GM12878 (cell line): ENCODE measurements around the gene TPM4. TPM values are rescaled to one million over a fixed set of nuclear protein-coding genes. Genes with fewer than 3 reads are reported as not detected.

Experiments
- BCL11A ChIP-seq: IDR thresholded peaks from 2 replicates; pipeline ENCODE4 v1.6.1; 2011; ENCODE audit warnings: low read depth, low read length
- CBX3 ChIP-seq: fragments of 200-600 bp; sonication (generic); IDR thresholded peaks from 2 replicates; pipeline ENCODE4 v1.6.1; 2016; ENCODE audit warnings: low read depth, borderline replicate concordance
- CHD2 ChIP-seq: IDR thresholded peaks from 2 replicates; pipeline ENCODE4 v1.6.1; 2011; ENCODE audit warnings: low read depth, low read length, improper control_type of control experiment, borderline replicate concordance
- DPF2 ChIP-seq: fragments of 450-650 bp; IDR thresholded peaks from 2 replicates; pipeline ENCODE4 v1.6.1; 2017; ENCODE audit warnings: mild to moderate bottlenecking
- EGR1 ChIP-seq, 2 experiments: IDR thresholded peaks; 1 replicate in 1 of 2; 2 replicates in 1 of 2; pipeline ENCODE4 v1.6.1; 2011 to 2012; ENCODE audit warnings: low read depth in 2 of 2, low read length in 2 of 2, borderline replicate concordance in 1 of 2, mild to moderate bottlenecking in 1 of 2, moderate library complexity in 1 of 2
- GABPA ChIP-seq: IDR thresholded peaks from 2 replicates; pipeline ENCODE4 v1.6.1; 2014; ENCODE audit warnings: antibody characterized with exemption, low read depth, mild to moderate bottlenecking, inconsistent platforms
- GATAD2B ChIP-seq: fragments of 450-650 bp; conservative IDR thresholded peaks from 2 replicates; pipeline ENCODE4 v1.6.1; 2017; ENCODE audit warnings: low read depth, mild to moderate bottlenecking, moderate library complexity
- IKZF2 ChIP-seq, 2 experiments: fragments of 450-650 bp; IDR thresholded peaks; 2 replicates each; pipeline ENCODE4 v1.6.1; 2017; ENCODE audit warnings: mild to moderate bottlenecking in 2 of 2, moderate library complexity in 2 of 2
- LARP7 ChIP-seq: fragments of 450-650 bp; IDR thresholded peaks from 2 replicates; pipeline ENCODE4 v1.6.1; 2017; ENCODE audit warnings: mild to moderate bottlenecking
- NR2C1 ChIP-seq: fragments of 450-650 bp; IDR thresholded peaks from 2 replicates; pipeline ENCODE4 v1.6.1; 2017; ENCODE audit warnings: antibody characterized with exemption, mild to moderate bottlenecking, moderate library complexity
- NR2F1 ChIP-seq: fragments of 450-650 bp; conservative IDR thresholded peaks from 2 replicates; pipeline ENCODE4 v1.6.1; 2017; ENCODE audit warnings: mild to moderate bottlenecking
- PAX5 ChIP-seq: IDR thresholded peaks from 2 replicates; pipeline ENCODE4 v1.6.1; 2011; ENCODE audit warnings: low read depth, low read length, borderline replicate concordance
- POU2F2 ChIP-seq: IDR thresholded peaks from 3 replicates; pipeline ENCODE4 v1.6.1; 2011; ENCODE audit warnings: low read depth, mild to moderate bottlenecking, low read length, borderline replicate concordance
- polyA plus RNA-seq, 11 experiments: library from polyadenylated mRNA; depleted of rRNA in 4 of 11; unstranded in 6 of 11; stranded (reverse) in 5 of 11; fragments of >200 nt; fragmentation: Nextera tagmentation in 4 of 11; fragmentation: Illumina TruSeq in 1 of 11; extraction: Ambion mirVana in 4 of 11; extraction: Trizol in 1 of 11; gene quantifications; 1 replicate in 1 of 11; 2 replicates in 10 of 11; pipeline versions ENCODE4 v1.2.1 to v1.2.3, GENCODE V29; 2011 to 2016; ENCODE audit warnings: inconsistent platforms in 2 of 11, missing spikeins in 2 of 11, low read depth in 1 of 11
- total RNA-seq, 4 experiments: library from RNA; depleted of rRNA in 3 of 4; stranded (reverse); fragments of >200 nt in 3 of 4; fragmentation: Illumina TruSeq in 1 of 4; extraction: Trizol in 1 of 4; gene quantifications; 2 replicates each; pipeline versions ENCODE4 v1.2.1 to v1.2.3, GENCODE V29; 2013 to 2021
- TF ChIP-seq, protein P1 (sequence below): fragments of 450-650 bp; IDR thresholded peaks from 2 replicates; pipeline ENCODE4 v1.6.1; 2016; ENCODE audit warnings: mild to moderate bottlenecking
- TF ChIP-seq, protein P2 (sequence below): IDR thresholded peaks from 2 replicates; pipeline ENCODE4 v1.6.1; 2012; ENCODE audit warnings: improper control_type of control experiment, low read depth, low read length; ENCODE audit not compliant: insufficient replicate concordance

The TPM4 gene
- total and polyA plus RNA-seq, 10 of the 15 experiments (the other 5 are each of a cell fraction or from before 2014, with no cell fraction given) = 183 to 620 (median 407) TPM

DNA sequence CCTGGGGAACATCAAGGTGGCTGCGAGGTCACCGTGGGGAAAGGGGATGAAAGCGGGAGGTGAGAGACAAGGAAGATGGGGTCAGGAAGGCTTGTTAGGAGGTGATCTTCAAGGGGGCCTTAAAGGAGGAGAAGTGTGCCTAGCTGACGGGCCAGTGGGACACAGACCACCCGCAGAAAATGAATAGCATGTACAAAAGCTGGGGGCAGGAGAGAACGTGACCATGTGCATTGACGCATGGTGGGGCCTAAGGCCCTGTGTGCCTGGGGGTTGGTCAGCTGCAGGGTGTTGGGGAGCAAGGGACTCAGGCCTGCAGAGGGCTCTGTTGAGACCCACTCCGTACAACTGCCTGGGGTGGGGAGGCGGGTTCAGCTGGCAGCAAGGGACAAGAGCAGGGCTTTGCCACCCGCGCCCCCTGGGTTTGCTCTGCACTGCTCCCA, 41.3 kb downstream of the TPM4 start (continued):
- TF ChIP-seq PAX5 (peak; percentile 68; the same call in 1 of the 2 replicates), NR2F1 (peak; percentile 38), NR2C1 (no peak), CHD2 (0 out of 2 replicates have a peak, but pooled peaks have one; percentile 41), BCL11A (peak; percentile 51; the same call in 1 of the 2 replicates), GABPA (no peak), EGR1 (IDR thresholded peaks at IDR 0.05; ENCODE audit: borderline replicate concordance in 1 of 2, low read depth in 2 of 2, low read length in 2 of 2) (no peak), IKZF2 (IDR thresholded peaks at IDR 0.05) (peak; percentile 15 to 22; a peak in 3 of 4 replicates), DPF2 (no peak; the same call in none of the 2 replicates), CBX3 (no peak), LARP7 (peak; percentile 77), GATAD2B (peak; percentile 27), POU2F2 (peak; percentile 80; the same call in 1 of the 3 replicates)
- TF ChIP-seq, protein P1, sequence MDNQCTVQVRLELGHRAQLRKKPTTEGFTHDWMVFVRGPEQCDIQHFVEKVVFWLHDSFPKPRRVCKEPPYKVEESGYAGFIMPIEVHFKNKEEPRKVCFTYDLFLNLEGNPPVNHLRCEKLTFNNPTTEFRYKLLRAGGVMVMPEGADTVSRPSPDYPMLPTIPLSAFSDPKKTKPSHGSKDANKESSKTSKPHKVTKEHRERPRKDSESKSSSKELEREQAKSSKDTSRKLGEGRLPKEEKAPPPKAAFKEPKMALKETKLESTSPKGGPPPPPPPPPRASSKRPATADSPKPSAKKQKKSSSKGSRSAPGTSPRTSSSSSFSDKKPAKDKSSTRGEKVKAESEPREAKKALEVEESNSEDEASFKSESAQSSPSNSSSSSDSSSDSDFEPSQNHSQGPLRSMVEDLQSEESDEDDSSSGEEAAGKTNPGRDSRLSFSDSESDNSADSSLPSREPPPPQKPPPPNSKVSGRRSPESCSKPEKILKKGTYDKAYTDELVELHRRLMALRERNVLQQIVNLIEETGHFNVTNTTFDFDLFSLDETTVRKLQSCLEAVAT = peak; percentile 60; the same call in 1 of the 2 replicates
- TF ChIP-seq, protein P2, sequence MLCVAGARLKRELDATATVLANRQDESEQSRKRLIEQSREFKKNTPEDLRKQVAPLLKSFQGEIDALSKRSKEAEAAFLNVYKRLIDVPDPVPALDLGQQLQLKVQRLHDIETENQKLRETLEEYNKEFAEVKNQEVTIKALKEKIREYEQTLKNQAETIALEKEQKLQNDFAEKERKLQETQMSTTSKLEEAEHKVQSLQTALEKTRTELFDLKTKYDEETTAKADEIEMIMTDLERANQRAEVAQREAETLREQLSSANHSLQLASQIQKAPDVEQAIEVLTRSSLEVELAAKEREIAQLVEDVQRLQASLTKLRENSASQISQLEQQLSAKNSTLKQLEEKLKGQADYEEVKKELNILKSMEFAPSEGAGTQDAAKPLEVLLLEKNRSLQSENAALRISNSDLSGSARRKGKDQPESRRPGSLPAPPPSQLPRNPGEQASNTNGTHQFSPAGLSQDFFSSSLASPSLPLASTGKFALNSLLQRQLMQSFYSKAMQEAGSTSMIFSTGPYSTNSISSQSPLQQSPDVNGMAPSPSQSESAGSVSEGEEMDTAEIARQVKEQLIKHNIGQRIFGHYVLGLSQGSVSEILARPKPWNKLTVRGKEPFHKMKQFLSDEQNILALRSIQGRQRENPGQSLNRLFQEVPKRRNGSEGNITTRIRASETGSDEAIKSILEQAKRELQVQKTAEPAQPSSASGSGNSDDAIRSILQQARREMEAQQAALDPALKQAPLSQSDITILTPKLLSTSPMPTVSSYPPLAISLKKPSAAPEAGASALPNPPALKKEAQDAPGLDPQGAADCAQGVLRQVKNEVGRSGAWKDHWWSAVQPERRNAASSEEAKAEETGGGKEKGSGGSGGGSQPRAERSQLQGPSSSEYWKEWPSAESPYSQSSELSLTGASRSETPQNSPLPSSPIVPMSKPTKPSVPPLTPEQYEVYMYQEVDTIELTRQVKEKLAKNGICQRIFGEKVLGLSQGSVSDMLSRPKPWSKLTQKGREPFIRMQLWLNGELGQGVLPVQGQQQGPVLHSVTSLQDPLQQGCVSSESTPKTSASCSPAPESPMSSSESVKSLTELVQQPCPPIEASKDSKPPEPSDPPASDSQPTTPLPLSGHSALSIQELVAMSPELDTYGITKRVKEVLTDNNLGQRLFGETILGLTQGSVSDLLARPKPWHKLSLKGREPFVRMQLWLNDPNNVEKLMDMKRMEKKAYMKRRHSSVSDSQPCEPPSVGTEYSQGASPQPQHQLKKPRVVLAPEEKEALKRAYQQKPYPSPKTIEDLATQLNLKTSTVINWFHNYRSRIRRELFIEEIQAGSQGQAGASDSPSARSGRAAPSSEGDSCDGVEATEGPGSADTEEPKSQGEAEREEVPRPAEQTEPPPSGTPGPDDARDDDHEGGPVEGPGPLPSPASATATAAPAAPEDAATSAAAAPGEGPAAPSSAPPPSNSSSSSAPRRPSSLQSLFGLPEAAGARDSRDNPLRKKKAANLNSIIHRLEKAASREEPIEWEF = no peak
